Nephron progenitor cell (in vitro differentiated cells): ENCODE data around the gene LBX2.
"Not testable (repeated sequence)": the region's sequence is repeated elsewhere in the genome, so short reads cannot be mapped to it uniquely, and the experiment has no call there.

ENCODE experiments used
- DNase-seq: peaks from one replicate; pipeline ENCODE4 v3.0.0; 2021
- H3K27ac Mint-ChIP-seq: 2 replicates; pipeline ENCODE4 v1.8.0; 2021; ENCODE audit warnings: mild to moderate bottlenecking, moderate library complexity, mixed read lengths
- H3K27me3 Mint-ChIP-seq: 2 replicates; pipeline ENCODE4 v1.8.0; 2021; ENCODE audit warnings: mild to moderate bottlenecking, low read depth, mixed read lengths; ENCODE audit not compliant: poor library complexity
- H3K36me3 Mint-ChIP-seq: 2 replicates; pipeline ENCODE4 v1.8.0; 2021; ENCODE audit warnings: low read depth, mixed read lengths
- H3K4me1 Mint-ChIP-seq: 2 replicates; pipeline ENCODE4 v1.8.0; 2021; ENCODE audit warnings: mixed read lengths
- H3K4me3 Mint-ChIP-seq: 2 replicates; pipeline ENCODE4 v1.8.0; 2021; ENCODE audit warnings: mild to moderate bottlenecking, moderate library complexity, mixed read lengths
- H3K9me3 Mint-ChIP-seq: 2 replicates; pipeline ENCODE4 v1.8.0; 2021; ENCODE audit warnings: mild to moderate bottlenecking, moderate library complexity, mixed read lengths
- TF ChIP-seq, protein P1 (sequence below): fragments of 200-600 bp; sonication (generic); IDR thresholded peaks from 2 replicates; pipeline ENCODE4 v1.5.0; 2021; ENCODE audit warnings: antibody characterized with exemption

LBX2 gene

DNA sequence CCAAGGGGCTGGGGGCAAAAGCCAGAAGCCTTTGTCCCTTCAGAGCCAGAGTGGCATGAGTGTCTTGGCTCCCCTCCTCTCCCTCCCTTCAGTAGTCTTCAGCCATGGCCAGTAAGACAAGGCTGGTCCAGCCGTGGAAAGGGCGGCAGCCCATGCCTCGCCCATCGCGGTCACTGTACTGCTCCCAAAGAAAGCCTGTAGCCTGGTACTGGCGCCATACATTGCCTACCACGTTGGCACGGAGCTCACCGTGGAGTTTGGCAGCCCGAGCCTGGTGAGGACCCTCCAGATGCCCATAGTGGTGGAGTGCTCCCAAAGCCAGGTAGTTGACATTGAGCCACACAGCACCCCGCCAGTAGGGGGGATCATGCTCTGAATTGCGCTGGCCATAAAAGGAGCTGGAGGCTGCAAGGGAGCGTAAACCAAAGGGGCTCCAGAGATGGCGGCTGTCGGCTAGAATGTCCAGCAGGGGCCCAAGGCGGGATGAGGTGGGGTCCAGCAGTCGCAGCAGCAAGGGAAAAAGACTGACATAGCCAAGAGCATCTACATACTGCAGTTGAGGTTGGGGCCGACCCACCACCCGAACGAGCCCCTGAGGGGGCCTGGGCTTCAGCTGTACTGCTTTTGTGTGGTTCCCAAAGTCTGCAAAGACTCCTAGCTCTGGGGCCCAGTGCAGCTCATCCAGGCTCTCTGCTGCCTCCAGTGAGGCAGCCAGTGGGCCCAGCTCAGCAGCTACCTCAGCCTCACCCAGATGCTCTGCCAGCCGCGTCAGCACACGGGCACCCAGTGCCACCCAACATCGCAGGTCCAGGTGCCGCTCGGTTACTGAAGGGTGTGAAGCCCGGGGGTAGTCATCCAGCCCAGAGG lies 38.0 kb downstream of the LBX2 start:
- DNase-seq: peak; percentile 35
- TF ChIP-seq, protein P1, sequence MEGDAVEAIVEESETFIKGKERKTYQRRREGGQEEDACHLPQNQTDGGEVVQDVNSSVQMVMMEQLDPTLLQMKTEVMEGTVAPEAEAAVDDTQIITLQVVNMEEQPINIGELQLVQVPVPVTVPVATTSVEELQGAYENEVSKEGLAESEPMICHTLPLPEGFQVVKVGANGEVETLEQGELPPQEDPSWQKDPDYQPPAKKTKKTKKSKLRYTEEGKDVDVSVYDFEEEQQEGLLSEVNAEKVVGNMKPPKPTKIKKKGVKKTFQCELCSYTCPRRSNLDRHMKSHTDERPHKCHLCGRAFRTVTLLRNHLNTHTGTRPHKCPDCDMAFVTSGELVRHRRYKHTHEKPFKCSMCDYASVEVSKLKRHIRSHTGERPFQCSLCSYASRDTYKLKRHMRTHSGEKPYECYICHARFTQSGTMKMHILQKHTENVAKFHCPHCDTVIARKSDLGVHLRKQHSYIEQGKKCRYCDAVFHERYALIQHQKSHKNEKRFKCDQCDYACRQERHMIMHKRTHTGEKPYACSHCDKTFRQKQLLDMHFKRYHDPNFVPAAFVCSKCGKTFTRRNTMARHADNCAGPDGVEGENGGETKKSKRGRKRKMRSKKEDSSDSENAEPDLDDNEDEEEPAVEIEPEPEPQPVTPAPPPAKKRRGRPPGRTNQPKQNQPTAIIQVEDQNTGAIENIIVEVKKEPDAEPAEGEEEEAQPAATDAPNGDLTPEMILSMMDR: no peak
- H3K27me3 Mint-ChIP-seq: no peaks in the 10 kb centered on the region
- H3K36me3 Mint-ChIP-seq: peaks cover 16% of the 10 kb centered on the region
- H3K27ac Mint-ChIP-seq: no peak overlapping the region
- no peaks in the 10 kb centered on the region for H3K9me3 Mint-ChIP-seq
- H3K4me1 Mint-ChIP-seq: peaks cover 55% of the 10 kb centered on the region
- peak overlapping the region; percentile 23 for H3K4me3 Mint-ChIP-seq

- DNase-seq, H3K9me3 Mint-ChIP-seq, H3K27me3 Mint-ChIP-seq: not testable (repeated sequence)
- peak overlapping the region; percentile 95 for H3K4me3 Mint-ChIP-seq
- peaks cover 57% of the 10 kb centered on the region for H3K4me1 Mint-ChIP-seq
- peaks cover 16% of the 10 kb centered on the region for H3K36me3 Mint-ChIP-seq
- peak overlapping the region; percentile 72 for H3K27ac Mint-ChIP-seq
These were observed 39.2 kb downstream of the LBX2 start for GRCh38 chr2:74460187-74460586.

DNA sequence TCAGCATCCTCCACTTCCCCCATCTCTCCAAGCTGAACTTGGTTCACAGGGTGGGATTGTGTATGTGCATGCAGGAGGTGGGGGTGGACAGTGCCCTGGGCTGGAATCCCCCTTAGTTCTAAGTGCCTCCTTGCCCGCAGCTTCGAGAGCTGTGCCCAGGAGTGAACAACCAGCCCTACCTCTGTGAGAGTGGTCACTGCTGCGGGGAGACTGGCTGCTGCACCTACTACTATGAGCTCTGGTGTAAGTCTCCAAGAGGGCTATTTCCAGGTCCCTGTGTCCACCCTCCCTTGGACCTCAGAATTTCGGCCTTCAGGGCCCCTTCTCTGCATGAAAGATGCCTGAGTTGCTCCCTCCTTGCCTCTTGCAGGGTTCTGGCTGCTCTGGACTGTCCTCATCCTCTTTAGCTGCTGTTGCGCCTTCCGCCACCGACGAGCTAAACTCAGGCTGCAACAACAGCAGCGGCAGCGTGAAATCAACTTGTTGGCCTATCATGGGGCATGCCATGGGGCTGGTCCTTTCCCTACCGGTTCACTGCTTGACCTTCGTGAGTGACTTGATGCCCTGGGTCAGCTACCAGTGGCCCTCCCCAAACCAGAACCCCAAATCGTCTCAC lies 39.8 kb downstream of the LBX2 start:
- H3K9me3 Mint-ChIP-seq, DNase-seq, H3K27me3 Mint-ChIP-seq: not testable (repeated sequence)
- Mint-ChIP-seq H3K4me3 (peak overlapping the region; percentile 95), H3K4me1 (peaks cover 62% of the 10 kb centered on the region), H3K27ac (peak overlapping the region; percentile 72), H3K36me3 (peaks cover 16% of the 10 kb centered on the region)

- Mint-ChIP-seq H3K36me3 (peaks cover 16% of the 10 kb centered on the region), H3K9me3 (no peaks in the 10 kb centered on the region), H3K4me3 (peak overlapping the region; percentile 95), H3K27ac (peak overlapping the region; percentile 70), H3K27me3 (no peaks in the 10 kb centered on the region), H3K4me1 (peaks cover 62% of the 10 kb centered on the region)
- TF ChIP-seq, protein P1: no peak
- DNase-seq: no peak
These were observed 40.5 kb downstream of the LBX2 start for GRCh38 chr2:74458938-74459363.

DNA sequence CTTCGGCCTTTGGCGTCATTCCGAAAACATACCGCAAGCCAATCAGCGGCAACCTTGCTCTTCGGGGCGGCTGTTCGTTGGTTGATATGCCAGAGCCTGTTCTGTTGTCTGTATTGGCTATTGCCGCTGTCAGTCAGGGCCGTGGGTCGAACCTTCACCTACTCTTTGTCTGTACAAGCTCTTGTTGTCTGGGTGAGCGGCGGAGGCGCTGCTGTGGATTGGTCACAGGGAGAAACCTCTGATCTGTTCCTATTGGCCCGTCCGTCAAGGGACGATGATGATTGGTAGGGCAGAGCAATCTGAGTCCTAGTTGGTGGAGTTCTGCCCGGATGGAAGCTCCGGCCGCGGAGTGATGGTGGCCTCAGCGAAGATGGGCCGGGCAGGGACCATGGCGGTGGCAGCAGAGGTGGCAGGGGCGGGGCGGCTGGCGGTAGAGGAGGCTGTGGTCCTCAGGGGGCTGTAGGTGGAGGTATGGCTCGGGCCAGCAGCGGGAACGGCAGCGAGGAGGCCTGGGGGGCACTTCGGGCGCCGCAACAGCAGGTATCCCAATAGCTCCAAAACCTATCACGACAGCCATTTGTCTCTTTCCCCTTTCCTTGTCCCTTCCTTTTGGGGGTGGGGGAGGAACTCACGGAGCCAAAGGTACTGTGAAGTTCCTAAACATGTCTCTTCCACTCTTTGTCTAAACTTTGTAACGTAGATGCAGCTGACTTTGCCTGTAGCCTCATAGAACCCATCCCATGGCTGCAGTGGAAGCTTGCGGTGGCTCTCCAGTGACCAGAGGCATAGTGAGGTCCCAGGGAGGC lies 41.1 kb downstream of the LBX2 start, which contains the start of gene WBP1:
TSS of gene WBP1 (plus strand) at position 307 of the 806 bp plus-strand sequence. CDS start at position 472, 165 bp downstream.
- peak; percentile 98 for DNase-seq
- peak within 1 kb of the TSS; percentile 95 for H3K4me3 Mint-ChIP-seq
- no peaks in the 10 kb centered on the region for H3K9me3 Mint-ChIP-seq
- TF ChIP-seq, protein P1: no peak
- no peaks in the 10 kb centered on the region for H3K27me3 Mint-ChIP-seq
- H3K36me3 Mint-ChIP-seq: peaks cover 15% of the 10 kb centered on the region
- peaks cover 60% of the 10 kb centered on the region for H3K4me1 Mint-ChIP-seq
- H3K27ac Mint-ChIP-seq: peak within 1 kb of the TSS; percentile 98

DNA sequence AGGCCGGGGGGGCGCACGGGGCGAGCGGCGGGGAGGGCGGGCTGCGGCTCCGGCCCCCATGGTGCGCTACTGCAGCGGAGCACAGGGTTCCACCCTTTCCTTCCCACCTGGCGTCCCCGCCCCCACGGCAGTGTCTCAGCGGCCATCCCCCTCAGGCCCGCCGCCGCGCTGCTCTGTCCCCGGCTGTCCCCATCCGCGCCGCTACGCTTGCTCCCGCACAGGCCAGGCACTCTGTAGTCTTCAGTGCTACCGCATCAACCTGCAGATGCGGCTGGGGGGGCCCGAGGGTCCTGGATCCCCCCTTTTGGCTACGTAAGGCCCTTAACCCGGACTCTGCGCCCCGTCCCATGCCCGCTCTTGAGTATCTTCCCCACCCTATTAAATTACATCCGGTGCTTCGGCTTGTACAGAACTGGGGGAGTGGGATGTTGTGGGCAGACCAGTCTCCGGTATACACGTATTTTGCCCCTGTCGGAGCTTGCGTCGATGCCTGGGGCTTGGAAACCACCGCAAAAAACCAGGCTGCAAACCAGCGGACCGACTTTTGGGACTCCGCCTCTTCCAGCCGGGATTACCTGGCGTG lies 41.8 kb downstream of the LBX2 start:
- Mint-ChIP-seq H3K4me3 (peak overlapping the region; percentile 95), H3K27ac (peak overlapping the region; percentile 98), H3K36me3 (peaks cover 8% of the 10 kb centered on the region), H3K9me3 (no peaks in the 10 kb centered on the region), H3K4me1 (peaks cover 53% of the 10 kb centered on the region), H3K27me3 (peaks cover 2% of the 10 kb centered on the region)
- peak; percentile 79 for DNase-seq
- TF ChIP-seq, protein P1: no peak
